A204.1 (cell line): ENCODE data around the gene TTLL7.

ENCODE experiments used
- FAIRE-seq: peaks from 2 replicates; lab custom pipeline; 2012; peaks lifted over from hg19 to GRCh38; lab: Jason Lieb, UNC

TTLL7 gene, protein sequence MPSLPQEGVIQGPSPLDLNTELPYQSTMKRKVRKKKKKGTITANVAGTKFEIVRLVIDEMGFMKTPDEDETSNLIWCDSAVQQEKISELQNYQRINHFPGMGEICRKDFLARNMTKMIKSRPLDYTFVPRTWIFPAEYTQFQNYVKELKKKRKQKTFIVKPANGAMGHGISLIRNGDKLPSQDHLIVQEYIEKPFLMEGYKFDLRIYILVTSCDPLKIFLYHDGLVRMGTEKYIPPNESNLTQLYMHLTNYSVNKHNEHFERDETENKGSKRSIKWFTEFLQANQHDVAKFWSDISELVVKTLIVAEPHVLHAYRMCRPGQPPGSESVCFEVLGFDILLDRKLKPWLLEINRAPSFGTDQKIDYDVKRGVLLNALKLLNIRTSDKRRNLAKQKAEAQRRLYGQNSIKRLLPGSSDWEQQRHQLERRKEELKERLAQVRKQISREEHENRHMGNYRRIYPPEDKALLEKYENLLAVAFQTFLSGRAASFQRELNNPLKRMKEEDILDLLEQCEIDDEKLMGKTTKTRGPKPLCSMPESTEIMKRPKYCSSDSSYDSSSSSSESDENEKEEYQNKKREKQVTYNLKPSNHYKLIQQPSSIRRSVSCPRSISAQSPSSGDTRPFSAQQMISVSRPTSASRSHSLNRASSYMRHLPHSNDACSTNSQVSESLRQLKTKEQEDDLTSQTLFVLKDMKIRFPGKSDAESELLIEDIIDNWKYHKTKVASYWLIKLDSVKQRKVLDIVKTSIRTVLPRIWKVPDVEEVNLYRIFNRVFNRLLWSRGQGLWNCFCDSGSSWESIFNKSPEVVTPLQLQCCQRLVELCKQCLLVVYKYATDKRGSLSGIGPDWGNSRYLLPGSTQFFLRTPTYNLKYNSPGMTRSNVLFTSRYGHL

DNA sequence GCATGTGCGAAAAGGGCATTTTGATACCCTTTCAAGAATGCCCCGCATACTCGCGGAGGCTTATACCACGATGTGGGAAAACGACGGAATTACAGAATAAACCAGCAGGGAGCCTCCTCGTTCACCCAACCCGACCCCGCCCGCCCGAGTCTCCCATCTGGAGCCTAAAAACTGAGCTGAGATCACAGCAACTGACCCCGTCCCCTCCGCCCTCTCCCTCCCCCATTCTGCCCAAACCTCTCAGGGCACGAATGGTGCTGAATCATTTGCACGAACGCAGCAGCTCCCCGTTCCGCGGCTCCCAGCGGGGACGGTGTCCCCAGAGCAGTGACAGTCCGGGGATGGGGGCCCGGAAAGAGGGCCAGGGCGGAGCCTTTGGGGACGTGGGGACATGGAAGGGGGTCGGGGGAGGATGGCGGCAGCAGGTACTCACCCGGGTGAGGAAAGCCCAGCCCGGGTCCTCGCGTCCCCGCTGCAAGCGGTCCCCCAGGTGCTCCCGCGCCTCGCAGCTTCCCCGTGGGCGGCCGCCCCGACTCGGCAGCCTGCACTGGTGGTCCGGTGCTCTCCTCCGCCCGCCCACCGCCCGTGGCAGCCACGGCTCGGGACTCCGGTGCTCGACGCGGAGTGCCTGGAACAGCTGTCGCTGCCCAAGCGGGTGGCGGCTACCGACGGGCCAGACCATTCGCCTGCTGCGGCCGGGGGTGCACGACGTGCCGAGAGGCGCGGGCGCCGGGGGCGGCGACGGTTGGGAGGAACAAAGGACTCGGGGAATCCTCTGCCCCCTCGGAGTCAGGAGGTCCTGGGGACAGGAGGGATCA, at the start of gene TTLL7:
TTLL7 (minus strand) TSS at position 635 of the 818 bp plus-strand sequence. CDS start 46,921 bp downstream, outside the sequence.
- no peak for FAIRE-seq

DNA sequence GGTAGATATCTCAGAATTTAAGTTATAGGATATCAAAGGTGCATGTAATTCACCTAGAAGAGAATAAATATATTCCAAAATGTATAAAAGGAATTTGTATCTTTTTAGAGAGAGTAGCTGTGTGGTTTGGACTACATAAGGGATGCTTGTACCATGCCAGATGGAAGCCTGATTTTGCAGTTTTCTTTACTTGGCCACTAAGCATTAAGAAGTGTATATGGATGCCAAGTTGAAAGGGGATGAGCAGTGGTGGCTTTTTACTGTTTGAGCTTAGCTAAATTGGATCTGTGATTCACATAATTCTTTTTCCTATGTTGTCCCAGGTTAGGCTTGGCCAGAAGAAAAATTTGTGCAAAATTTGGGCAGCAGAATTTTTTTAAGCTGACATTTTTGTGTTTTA, 43.5 kb upstream of the TTLL7 start:
- FAIRE-seq = no peak

DNA sequence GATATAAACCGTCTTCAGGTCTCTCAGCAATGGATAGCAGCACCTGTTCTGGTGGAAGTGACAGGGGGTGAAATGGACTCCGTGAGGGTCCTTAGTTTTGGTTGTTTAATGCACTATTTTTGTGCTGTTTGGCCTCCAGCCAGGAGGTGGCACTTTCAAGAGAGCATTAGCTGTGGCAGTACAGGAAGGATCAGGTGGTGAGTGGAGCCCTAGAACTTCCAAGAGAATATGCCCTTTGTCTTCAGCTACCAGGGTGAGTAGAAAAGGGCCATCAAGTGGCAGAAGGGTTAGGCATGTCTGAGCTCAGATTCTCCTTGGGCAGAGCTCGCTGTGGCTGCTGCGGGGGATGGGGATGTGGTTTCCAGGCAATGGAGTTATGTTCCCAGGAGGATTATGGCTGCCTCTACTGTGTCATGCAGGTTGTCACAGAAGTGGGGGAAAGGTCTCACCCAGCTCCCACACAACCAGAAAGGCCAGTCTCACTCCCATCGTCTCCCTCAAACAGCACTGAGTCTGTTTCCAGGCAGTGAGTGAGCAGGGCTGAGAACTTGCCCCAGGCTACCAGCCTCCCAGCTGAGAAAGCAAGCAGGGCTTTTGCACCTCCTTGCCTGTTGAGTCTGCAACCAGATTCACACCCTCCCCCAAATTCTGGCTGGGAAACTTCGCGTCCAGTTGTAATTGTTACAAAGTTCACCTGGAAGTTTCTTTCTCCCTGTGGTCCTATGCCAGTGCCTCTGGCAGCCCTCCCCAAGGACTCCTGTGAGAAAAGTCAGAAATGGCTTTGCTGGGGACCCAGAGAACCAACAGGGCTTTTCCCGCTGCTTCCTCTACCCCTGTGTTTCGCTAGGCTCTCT, 39.1 kb upstream of the TTLL7 start:
- FAIRE-seq = no peak

DNA sequence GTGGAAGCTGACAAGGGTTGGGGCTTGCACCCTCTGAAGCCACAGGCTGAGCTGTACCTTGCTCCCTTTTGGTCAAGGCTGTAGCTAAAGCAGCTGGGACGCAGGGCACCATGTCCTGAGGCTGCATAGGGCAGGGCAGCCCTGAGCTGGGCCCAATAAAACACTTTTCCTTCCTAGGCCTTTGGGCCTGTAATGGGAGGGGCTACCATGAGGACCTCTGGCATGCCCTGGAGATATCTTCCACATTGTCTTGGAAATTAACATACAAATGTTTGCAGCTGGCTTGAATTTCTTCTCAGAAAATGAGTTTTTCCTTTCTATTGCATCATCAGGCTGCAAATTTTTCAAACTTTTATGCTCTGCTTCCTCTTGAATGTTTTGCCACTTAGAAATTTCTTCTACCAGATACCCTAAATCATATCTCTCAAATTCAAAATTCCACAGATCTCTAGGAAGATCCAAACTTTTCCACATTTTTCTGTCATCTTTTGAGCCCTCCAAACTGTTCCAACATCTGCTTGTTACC, 32.9 kb upstream of the TTLL7 start:
- FAIRE-seq = no peak

DNA sequence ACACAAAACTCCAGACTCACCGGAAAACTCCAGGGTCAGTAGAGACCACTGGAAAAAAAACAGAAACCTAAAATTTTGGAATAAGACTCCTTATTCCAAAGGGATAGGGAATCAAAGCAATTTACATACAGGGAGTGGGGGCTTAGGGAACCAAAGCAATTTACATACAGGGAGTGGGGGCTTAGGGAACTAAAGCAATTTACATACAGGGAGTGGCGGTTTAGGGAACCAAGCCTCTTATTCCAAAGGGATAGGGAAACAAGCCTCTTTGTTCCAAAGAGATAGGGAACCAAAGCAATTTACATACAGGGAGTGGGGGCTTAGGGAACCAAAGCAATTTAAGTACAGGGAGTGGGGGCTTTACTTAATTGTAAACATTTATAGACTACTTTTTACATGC, 28.4 kb upstream of the TTLL7 start:
- no peak for FAIRE-seq

DNA sequence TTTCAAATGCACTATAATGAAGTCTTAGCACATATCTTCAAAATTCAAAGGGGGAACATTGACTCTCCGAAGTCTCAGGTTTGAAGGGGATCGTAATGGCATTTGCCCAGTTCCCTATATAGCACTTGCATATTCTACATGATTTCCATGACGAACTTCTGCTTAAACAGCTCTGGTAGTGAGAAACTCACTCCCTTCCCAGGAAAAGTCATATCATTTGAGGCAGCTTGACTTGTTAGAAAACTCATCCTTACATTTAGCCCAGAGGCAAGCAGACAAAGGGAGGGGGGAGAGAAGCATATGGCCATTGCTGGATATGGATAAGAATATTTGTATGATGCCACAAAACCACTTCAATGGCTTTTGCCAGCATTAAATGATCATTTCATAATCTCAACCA, 27.0 kb upstream of the TTLL7 start:
- FAIRE-seq = no peak

DNA sequence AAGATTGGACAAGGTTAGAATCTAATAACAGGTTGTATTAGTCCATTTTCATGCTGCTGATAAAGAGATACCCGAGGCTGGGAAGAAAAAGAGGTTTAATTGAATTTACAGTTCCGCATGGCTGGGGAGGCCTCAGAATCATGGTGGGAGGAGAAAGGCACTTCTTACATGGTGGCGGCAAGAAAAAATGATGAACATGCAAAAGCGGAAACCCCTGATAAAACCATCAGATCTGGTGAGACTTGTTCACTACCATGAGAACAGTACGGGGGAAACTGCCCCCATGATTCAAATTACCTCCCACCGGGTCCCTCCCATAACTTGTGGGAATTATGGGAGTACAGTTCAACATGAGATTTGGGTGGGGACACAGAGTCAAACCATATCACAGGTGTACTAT, 22.9 kb upstream of the TTLL7 start:
- FAIRE-seq = no peak

DNA sequence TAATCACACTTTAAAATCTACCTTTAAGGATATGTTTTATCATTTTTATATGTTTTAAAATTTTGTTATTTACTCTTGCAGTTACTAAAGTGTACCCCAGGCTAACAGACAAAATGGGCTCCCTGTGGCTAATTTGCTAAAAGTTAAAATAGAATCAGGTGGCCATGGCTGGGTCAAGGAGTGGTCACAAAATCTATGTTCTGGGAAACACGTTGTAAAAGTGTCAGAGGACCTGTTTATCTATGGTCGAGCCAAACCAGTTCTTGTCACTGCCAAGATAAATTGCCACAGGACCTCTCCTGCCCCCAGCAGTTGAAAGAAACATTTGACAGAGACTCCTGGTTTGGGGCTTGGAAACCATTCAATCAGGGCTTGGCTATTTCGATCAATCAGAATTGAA, 21.2 kb upstream of the TTLL7 start:
- FAIRE-seq = no peak

DNA sequence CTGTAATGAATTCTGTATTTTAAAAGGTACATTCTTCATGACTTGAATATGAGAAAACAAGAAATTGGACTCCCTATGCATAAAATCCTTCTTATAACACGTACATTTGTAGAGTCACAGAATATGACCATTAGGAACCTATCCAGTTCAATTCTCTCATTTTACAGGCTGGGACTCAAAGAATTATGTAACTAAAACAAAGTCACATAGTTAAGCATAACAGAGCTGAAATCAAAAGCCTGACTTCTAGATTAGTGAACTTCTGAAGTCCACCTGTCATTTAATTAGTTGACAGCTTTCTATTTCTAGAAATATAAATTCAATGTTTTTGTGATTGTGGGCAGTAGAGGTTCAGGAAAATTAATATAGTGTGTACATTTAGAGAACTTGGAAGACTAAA, 20.3 kb upstream of the TTLL7 start:
- no peak for FAIRE-seq

DNA sequence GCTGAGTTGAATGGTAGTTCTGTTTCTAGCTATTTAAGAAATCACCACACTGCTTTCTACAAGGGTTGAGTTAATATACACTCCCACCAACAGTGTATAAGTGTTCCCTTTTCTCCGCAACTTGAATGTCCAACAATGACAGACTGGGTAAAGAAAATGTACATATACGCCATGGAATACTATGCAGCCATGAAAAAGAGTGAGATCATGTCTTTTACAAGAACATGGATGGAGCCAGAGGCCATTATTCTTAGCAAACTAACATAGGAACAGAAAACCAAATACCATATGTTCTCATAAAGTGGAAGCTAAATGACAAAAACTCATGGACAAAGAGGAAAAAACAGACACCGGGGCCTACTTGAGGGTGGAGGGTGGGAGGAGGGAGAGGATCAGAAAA, 14.8 kb upstream of the TTLL7 start:
- FAIRE-seq = no peak

DNA sequence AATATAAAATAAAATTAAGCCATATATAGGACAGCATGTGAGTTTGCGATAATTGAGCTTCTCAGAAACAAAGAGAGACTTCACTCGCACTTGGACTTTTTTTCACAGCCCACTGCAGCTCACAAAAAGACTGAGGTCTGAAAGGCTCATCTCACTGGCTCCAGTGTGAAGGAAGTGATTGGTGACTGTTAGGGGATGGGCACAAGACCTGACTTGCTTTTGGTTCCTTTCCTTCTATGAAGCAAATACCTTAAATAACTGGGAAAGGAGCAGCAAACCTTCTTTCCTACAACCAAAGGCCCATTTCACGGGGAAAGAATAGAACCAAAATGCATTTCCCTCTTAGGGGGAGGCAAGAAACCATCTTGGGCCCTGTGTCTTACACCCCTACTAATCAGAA, 13.1 kb upstream of the TTLL7 start:
- FAIRE-seq = no peak

DNA sequence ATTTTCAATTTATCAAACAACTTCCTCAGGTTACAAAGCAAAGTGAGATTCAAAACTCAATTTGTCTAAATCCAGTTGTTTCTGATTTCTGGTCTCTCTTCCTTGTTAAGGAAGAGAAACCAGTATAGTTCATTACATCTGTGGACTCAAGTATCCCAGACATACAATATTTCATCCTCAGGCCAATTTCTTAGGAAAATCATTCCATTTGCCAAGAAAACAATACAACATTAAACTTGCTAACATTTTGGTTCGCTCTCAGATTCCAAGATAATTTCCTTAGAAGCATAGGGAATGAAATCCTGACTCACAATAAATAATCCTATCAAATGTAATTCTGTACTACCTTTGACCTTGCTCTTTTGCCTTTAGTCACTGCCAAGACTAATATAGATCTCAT, 11.2 kb upstream of the TTLL7 start:
- no peak for FAIRE-seq

DNA sequence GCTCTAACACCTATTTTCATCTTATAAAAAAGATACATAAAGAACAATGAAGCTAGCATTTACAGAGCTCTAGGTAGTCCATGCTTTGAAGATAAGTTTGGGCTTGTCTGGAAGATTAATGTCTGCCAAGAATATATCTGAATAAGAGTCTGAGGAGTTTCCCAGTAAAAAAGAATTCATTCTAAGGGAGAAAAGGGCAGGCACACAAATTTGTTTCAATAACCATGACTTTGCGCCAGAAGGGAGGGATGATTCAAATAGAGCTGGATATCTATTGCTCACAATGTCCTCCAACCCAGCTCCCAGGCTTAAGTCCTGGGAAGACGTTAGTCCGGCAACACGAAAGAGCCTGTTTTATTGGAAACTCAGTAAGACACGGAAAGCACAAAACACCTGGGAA, 9.7 kb upstream of the TTLL7 start:
- no peak for FAIRE-seq

DNA sequence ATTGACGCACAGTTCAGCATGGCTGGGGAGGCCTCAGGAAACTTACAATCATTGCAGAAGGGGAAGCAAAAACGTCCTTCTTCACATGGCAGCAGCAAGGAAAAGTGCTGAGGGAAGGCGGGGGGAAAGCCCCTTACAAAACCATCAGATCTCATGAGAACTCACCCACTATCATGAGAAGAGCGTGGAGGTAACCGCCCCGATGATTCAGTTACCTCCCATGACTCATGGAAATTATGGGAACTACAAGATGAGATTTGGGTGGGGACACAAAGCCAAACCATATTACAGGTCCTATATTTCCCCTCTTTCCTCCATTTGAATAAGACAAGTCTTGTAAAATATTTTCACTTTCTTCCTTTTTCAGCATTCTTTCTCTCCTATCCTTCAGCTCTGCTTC, 7.7 kb upstream of the TTLL7 start:
- FAIRE-seq = no peak

DNA sequence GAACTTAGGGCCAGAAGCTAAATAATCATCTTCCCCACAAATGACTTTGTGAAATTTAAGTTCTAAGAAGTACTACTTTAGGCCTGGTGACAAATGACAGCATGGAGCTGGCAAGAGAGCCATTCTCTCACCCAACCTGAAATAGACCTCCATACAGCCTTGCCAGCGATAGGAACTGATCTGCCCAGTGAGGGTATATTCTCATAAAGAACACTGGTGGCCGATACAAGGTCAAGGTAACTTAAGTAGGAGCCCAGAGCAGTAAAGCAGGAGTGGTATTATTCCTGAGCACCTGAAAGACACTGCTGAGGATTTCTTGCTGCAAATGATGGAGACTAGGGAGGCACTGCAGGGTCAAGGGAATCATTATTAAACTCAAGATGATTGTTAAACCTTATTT, 2.6 kb upstream of the TTLL7 start:
- no peak for FAIRE-seq

DNA sequence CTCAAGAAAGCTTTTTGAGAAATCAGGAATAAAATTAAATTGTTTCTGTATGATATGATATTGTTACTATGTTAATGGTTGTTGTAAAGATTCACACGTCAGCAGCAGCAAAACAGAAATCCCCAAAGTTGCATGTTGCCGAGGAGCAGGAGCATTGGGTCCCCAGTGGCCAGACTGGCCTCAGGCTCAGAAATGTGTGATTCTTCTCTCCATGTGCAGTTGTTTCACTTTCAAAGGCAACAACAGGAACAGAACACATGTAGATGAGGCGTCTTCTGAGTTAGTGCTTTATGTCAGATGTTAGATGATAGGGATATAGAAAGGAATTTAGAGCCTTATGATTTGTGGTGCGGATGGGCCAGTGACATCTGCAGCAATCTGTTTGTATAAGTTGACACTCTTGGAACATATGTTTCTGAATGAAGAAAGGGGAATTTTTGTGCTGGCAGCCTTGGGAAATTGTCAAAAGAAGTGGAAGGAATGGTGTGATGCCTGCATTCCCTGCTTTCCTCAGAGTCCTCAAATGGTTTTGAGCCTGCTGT, 2.1 kb upstream of the TTLL7 start:
- FAIRE-seq = no peak

DNA sequence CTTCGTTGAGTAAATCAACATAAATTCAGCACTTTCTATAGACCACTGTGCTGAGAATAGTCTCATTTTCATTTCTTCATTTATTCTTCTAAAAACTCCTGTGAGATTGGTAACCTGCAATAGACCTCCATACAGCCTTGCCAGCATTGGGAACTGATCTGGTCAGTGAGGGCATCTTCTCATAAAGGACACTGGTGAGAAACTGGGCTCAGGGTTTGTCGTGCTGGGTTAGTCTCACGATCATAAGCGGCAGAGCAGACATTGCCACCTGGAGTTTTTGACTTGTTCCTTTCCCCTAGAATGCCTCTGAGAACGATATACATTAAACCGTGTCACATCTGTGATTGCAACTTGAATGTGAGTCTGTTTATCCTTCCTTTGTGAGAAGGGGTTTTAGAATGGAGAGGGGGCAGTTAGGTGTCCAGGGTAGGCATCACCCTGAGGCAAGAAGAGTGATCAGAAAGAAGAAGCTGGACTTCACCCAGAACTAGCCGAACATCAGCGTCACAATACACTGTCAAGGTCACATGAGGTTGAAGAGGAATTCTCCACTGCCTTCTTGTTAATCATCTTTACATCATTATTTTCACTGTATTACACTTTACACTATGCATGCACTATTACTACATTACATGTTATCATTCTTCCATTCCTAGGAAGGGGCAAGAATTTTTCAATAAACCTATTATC, 1.4 kb upstream of the TTLL7 start:
- no peak for FAIRE-seq

DNA sequence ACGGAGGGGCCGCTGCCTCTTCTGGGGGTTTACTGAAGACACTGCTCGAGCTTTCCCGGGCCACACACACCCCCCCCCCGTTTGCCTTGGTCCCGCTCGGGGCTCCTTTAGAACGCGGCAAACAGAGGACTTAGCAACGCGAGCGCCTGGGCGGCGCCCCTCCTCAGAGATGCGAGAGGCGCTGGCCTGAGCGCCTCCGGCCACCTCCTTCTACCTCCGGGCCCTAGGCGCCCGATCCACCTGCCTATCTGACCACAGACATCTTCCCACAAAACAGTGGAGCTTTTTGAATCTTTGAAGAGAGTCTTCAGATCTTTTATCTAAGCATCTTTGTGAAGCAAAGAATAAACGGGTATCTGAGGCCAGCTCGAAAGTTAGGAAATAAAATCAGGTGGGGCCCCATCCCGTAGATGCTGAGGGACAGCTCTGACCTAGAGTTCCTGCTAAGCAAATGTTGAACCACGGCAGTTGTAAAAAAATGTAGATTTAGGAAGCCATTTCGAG, 436 bp upstream of the TTLL7 start:
- no peak for FAIRE-seq

DNA sequence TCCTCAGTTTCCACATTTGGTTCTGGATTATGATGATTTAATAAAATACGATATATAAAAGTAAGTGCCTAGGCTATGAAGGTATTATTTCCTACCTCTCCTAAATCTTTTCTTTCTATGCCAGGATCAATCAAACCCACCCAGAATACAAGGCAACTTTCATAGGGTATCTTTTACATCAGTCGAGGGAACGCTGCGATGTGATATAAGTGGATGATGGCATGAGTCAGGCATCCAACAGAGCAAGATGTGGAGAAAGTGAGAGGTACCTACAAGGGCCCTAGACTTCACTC, 781 bp downstream of the TTLL7 start:
- FAIRE-seq = no peak

DNA sequence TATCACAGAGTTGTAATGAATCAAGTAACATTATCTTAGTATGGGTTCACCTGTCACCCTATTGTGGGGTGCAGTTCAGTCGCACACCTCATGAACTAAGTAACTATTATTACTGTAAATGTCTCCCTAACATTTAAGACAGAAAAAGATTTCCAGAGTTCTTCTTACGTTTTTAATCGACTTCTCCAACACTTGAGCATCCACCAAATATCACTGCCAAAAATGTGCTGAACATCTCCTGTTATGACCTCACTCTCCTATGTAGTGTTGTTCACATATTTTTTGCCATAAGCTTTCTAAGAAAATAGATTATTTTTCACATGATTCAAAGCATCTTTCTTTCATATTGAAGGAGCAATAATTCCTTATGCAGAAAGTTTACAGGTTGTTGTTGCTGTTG, 1.3 kb downstream of the TTLL7 start:
- FAIRE-seq = no peak

DNA sequence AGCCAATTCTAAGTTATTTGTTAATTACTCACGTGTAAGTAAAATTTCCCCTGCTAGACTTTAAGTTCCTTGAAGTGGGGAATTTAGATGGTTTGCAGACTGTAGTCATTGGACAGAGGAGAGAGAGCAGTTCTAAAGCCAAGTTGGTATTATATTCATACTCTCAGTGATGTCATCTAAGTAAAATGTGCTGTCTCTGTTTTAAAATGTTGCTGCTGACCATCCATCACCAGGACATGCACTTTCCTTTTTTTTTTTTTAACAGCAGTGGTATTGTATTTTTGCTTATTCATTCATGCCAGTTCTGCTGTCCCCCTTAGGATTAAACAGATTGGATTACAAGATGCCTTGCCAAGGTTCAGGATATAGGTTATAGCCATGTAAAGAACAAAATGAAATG, 2.3 kb downstream of the TTLL7 start:
- FAIRE-seq = no peak
